ENCODE measurements around the gene MYO18A.

MYO18A gene

GRCh38 chr17:29096094-29096493 lies 84.1 kb downstream of the MYO18A start:
- H3K27me3 ChIP-seq (ENCODE audit: control insufficient read depth in 1 of 2, insufficient read depth in 1 of 2, low read length in 2 of 2) = no peaks in the 10 kb centered on the region
- no peak overlapping the region for H2BK12ac ChIP-seq (ENCODE audit: low read length in 2 of 2)
- no peaks in the 10 kb centered on the region for H3K9me3 ChIP-seq (ENCODE audit: control insufficient read depth, low read length)
- no peak overlapping the region for H2BK15ac ChIP-seq (ENCODE audit: low read depth, poor library complexity, severe bottlenecking)
- H3K4me1 ChIP-seq (ENCODE audit: control insufficient read depth, insufficient read depth, low read depth, low read length) = no peaks in the 10 kb centered on the region
- H3K79me1 ChIP-seq (replicated peaks; ENCODE audit: low read length, poor library complexity, severe bottlenecking) = no peaks in the 10 kb centered on the region
- no peak overlapping the region for H3K4me2 ChIP-seq (ENCODE audit: low read length, poor library complexity, severe bottlenecking)
- H3K4ac ChIP-seq (ENCODE audit: low read depth in 1 of 2, low read length in 2 of 2) = no peak overlapping the region
- WGBS = 81% methylated on average over 4 of the region's 6 CpGs
- no peak overlapping the region for H2AFZ ChIP-seq (ENCODE audit: low read depth, low read length)
- H3K4me3 ChIP-seq (ENCODE audit: insufficient read depth in 1 of 2, low read depth in 1 of 2, low read length in 2 of 2) = no peak overlapping the region
- no peak overlapping the region for H4K8ac ChIP-seq (ENCODE audit: low read length)
- no peak overlapping the region for H4K91ac ChIP-seq (ENCODE audit: low read length)
- H3K14ac ChIP-seq (ENCODE audit: low read length in 2 of 2) = no peak overlapping the region
- H3K9ac ChIP-seq (ENCODE audit: low read length) = no peak overlapping the region
- H3K23ac ChIP-seq (ENCODE audit: low read length in 2 of 2) = no peak overlapping the region
- no peak overlapping the region for H2BK120ac ChIP-seq (ENCODE audit: low read depth, low read length)
- no peak overlapping the region for H2AK5ac ChIP-seq (ENCODE audit: low read length, severe bottlenecking)
- peaks cover 94 to 99% of the 10 kb centered on the region in 2 experiments for H3K36me3 ChIP-seq (ENCODE audit: control insufficient read depth in 1 of 2, insufficient read depth in 2 of 2, low read depth in 1 of 2, low read length in 2 of 2)
- H2BK5ac ChIP-seq (ENCODE audit: low read depth, low read length, poor library complexity, severe bottlenecking) = no peak overlapping the region
- DNase-seq = no peak
- H3K27ac ChIP-seq (ENCODE audit: low read length, poor library complexity, severe bottlenecking) = no peak overlapping the region
- no peak overlapping the region for H3K18ac ChIP-seq (ENCODE audit: low read depth in 1 of 2, low read length in 2 of 2)

DNA sequence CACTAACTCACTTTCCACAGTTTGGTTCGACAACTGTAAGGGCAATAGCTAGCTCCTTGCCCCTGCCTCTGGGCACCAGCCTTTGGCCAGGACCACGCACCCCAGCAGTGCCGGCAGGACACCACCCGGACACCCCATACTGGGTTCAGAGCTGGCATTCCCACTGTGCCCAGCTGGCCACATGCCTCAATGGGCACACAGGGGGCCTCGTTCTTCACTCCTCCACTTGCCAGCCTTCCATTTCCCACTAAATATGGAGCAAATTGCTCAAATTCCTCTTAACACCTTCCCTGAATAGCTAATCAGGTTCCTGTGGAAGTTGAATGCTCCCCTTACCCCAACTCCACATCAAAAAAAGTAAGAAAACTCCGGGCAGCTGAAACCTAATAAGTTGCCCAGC lies 84.8 kb downstream of the MYO18A start:
- Histone ChIP-seq H4K8ac (ENCODE audit: low read length) (no peak overlapping the region), H2AK5ac (ENCODE audit: low read length, severe bottlenecking) (no peak overlapping the region), H4K91ac (ENCODE audit: low read length) (no peak overlapping the region), H3K36me3 (ENCODE audit: control insufficient read depth in 1 of 2, insufficient read depth in 2 of 2, low read depth in 1 of 2, low read length in 2 of 2) (peaks cover 98 to 100% of the 10 kb centered on the region in 2 experiments), H3K9ac (ENCODE audit: low read length) (no peak overlapping the region), H3K9me3 (ENCODE audit: control insufficient read depth, low read length) (no peaks in the 10 kb centered on the region), H3K27ac (ENCODE audit: low read length, poor library complexity, severe bottlenecking) (no peak overlapping the region), H3K79me1 (replicated peaks; ENCODE audit: low read length, poor library complexity, severe bottlenecking) (no peaks in the 10 kb centered on the region), H3K4ac (ENCODE audit: low read depth in 1 of 2, low read length in 2 of 2) (no peak overlapping the region), H3K23ac (ENCODE audit: low read length in 2 of 2) (no peak overlapping the region), H3K4me2 (ENCODE audit: low read length, poor library complexity, severe bottlenecking) (no peak overlapping the region), H2AFZ (ENCODE audit: low read depth, low read length) (no peak overlapping the region), H2BK5ac (ENCODE audit: low read depth, low read length, poor library complexity, severe bottlenecking) (no peak overlapping the region), H3K27me3 (ENCODE audit: control insufficient read depth in 1 of 2, insufficient read depth in 1 of 2, low read length in 2 of 2) (no peaks in the 10 kb centered on the region), H2BK120ac (ENCODE audit: low read depth, low read length) (no peak overlapping the region), H2BK15ac (ENCODE audit: low read depth, poor library complexity, severe bottlenecking) (no peak overlapping the region), H3K18ac (ENCODE audit: low read depth in 1 of 2, low read length in 2 of 2) (no peak overlapping the region), H3K4me3 (ENCODE audit: insufficient read depth in 1 of 2, low read depth in 1 of 2, low read length in 2 of 2) (no peak overlapping the region), H3K4me1 (ENCODE audit: control insufficient read depth, insufficient read depth, low read depth, low read length) (no peaks in the 10 kb centered on the region), H3K14ac (ENCODE audit: low read length in 2 of 2) (no peak overlapping the region), H2BK12ac (ENCODE audit: low read length in 2 of 2) (no peak overlapping the region)
- DNase-seq = no peak
- WGBS = 92% methylated on average over 6 of the region's 6 CpGs

DNA sequence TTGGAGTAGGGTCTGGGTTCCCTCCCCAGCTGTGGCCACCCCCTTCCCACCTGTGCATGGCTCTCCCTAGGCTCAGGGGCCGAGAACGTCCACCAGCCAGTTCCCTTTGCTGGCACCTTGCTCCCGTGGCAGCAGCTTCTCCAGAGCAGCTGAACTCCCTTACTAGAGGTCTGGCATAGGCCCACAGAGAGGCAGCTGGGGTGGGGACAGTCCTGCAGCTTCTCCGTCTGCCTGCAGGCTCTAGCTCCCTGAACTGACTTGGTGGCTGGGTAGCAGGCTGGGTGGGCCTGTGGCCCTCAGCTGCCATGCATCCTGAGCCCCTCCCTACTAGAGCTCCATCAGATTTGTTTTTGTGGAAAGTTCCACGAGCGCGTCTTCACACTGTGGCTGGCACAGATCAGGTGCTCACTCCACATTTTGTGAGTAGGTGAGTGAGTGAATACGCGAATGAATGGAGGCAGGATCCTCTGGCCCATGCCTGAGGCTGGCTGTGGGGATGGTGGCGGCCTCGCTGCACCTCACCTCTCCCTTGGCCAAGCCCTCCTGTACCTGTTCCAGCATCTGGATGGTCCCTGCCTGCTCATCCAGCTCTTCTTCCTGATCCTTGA lies 86.0 kb downstream of the MYO18A start:
- Histone ChIP-seq H3K4me3 (ENCODE audit: insufficient read depth in 1 of 2, low read depth in 1 of 2, low read length in 2 of 2) (no peak overlapping the region), H3K9ac (ENCODE audit: low read length) (no peak overlapping the region)

GRCh38 chr17:29093090-29093871 lies 86.9 kb downstream of the MYO18A start:
- Histone ChIP-seq H3K4ac (ENCODE audit: low read depth in 1 of 2, low read length in 2 of 2) (no peak overlapping the region), H2AFZ (ENCODE audit: low read depth, low read length) (no peak overlapping the region), H3K27ac (ENCODE audit: low read length, poor library complexity, severe bottlenecking) (no peak overlapping the region), H2BK12ac (ENCODE audit: low read length in 2 of 2) (no peak overlapping the region), H3K79me1 (replicated peaks; ENCODE audit: low read length, poor library complexity, severe bottlenecking) (no peaks in the 10 kb centered on the region), H2BK120ac (ENCODE audit: low read depth, low read length) (no peak overlapping the region), H3K9me3 (ENCODE audit: control insufficient read depth, low read length) (no peaks in the 10 kb centered on the region), H2AK5ac (ENCODE audit: low read length, severe bottlenecking) (no peak overlapping the region), H3K18ac (ENCODE audit: low read depth in 1 of 2, low read length in 2 of 2) (no peak overlapping the region), H3K9ac (ENCODE audit: low read length) (no peak overlapping the region), H4K8ac (ENCODE audit: low read length) (no peak overlapping the region), H2BK15ac (ENCODE audit: low read depth, poor library complexity, severe bottlenecking) (no peak overlapping the region), H2BK5ac (ENCODE audit: low read depth, low read length, poor library complexity, severe bottlenecking) (no peak overlapping the region), H3K23ac (ENCODE audit: low read length in 2 of 2) (no peak overlapping the region), H3K4me2 (ENCODE audit: low read length, poor library complexity, severe bottlenecking) (no peak overlapping the region), H4K91ac (ENCODE audit: low read length) (no peak overlapping the region), H3K27me3 (ENCODE audit: control insufficient read depth in 1 of 2, insufficient read depth in 1 of 2, low read length in 2 of 2) (no peaks in the 10 kb centered on the region), H3K36me3 (ENCODE audit: control insufficient read depth in 1 of 2, insufficient read depth in 2 of 2, low read depth in 1 of 2, low read length in 2 of 2) (peaks cover 93 to 98% of the 10 kb centered on the region in 2 experiments), H3K14ac (ENCODE audit: low read length in 2 of 2) (no peak overlapping the region), H3K4me3 (ENCODE audit: insufficient read depth in 1 of 2, low read depth in 1 of 2, low read length in 2 of 2) (no peak overlapping the region), H3K4me1 (ENCODE audit: control insufficient read depth, insufficient read depth, low read depth, low read length) (no peaks in the 10 kb centered on the region)
- WGBS = 98% methylated on average over 20 of the region's 20 CpGs
- no peak for DNase-seq

More for the DNA sequence above, 86.0 kb downstream of the MYO18A start:
- no peak for DNase-seq
- no peak overlapping the region for H4K91ac ChIP-seq (ENCODE audit: low read length)
- H3K4ac ChIP-seq (ENCODE audit: low read depth in 1 of 2, low read length in 2 of 2) = no peak overlapping the region
- no peaks in the 10 kb centered on the region for H3K9me3 ChIP-seq (ENCODE audit: control insufficient read depth, low read length)
- H3K79me1 ChIP-seq (replicated peaks; ENCODE audit: low read length, poor library complexity, severe bottlenecking) = no peaks in the 10 kb centered on the region
- peaks cover 97 to 99% of the 10 kb centered on the region in 2 experiments for H3K36me3 ChIP-seq (ENCODE audit: control insufficient read depth in 1 of 2, insufficient read depth in 2 of 2, low read depth in 1 of 2, low read length in 2 of 2)
- no peak overlapping the region for H3K18ac ChIP-seq (ENCODE audit: low read depth in 1 of 2, low read length in 2 of 2)
- no peak overlapping the region for H3K23ac ChIP-seq (ENCODE audit: low read length in 2 of 2)
- H3K4me2 ChIP-seq (ENCODE audit: low read length, poor library complexity, severe bottlenecking) = no peak overlapping the region
- 94% methylated on average over 11 of the region's 11 CpGs for WGBS
- no peaks in the 10 kb centered on the region for H3K27me3 ChIP-seq (ENCODE audit: control insufficient read depth in 1 of 2, insufficient read depth in 1 of 2, low read length in 2 of 2)
- no peak overlapping the region for H3K27ac ChIP-seq (ENCODE audit: low read length, poor library complexity, severe bottlenecking)
- H2BK12ac ChIP-seq (ENCODE audit: low read length in 2 of 2) = no peak overlapping the region
- no peak overlapping the region for H2AFZ ChIP-seq (ENCODE audit: low read depth, low read length)
- no peak overlapping the region for H2BK5ac ChIP-seq (ENCODE audit: low read depth, low read length, poor library complexity, severe bottlenecking)
- no peak overlapping the region for H3K14ac ChIP-seq (ENCODE audit: low read length in 2 of 2)
- H3K4me1 ChIP-seq (ENCODE audit: control insufficient read depth, insufficient read depth, low read depth, low read length) = no peaks in the 10 kb centered on the region
- no peak overlapping the region for H2BK15ac ChIP-seq (ENCODE audit: low read depth, poor library complexity, severe bottlenecking)
- H2BK120ac ChIP-seq (ENCODE audit: low read depth, low read length) = no peak overlapping the region
- H2AK5ac ChIP-seq (ENCODE audit: low read length, severe bottlenecking) = no peak overlapping the region
- no peak overlapping the region for H4K8ac ChIP-seq (ENCODE audit: low read length)

Data from mesenchymal stem cell (in vitro differentiated cells and primary cell).